LNCAP (cell line): ENCODE data around the gene OLFML2A.

Experiments
- TF ChIP-seq, protein P1 (sequence below): fragments of 450-650 bp; IDR thresholded peaks from 2 replicates; pipeline ENCODE4 v1.5.1; 2017; ENCODE audit warnings: mild to moderate bottlenecking

Gene OLFML2A

DNA sequence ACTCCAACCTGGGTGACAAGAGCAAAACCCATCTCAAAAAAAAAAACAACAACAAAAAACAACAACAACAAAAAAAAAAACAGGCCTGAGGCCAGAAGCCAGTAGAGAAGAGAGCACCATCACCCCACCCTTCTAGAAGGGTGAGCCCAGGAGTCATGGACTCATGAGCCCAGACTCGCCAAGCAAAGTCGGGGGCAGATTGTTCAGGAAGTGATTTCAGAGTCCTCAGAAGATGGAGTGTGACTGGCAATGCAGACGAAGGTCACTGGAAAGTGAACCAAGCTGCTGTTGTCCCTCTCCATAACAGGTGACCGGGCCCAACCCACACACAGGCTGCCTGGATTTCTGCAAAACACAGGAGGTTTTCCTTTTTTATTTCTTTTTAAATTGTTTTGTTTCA is 67.4 kb downstream of the OLFML2A start:
- TF ChIP-seq, protein P1, sequence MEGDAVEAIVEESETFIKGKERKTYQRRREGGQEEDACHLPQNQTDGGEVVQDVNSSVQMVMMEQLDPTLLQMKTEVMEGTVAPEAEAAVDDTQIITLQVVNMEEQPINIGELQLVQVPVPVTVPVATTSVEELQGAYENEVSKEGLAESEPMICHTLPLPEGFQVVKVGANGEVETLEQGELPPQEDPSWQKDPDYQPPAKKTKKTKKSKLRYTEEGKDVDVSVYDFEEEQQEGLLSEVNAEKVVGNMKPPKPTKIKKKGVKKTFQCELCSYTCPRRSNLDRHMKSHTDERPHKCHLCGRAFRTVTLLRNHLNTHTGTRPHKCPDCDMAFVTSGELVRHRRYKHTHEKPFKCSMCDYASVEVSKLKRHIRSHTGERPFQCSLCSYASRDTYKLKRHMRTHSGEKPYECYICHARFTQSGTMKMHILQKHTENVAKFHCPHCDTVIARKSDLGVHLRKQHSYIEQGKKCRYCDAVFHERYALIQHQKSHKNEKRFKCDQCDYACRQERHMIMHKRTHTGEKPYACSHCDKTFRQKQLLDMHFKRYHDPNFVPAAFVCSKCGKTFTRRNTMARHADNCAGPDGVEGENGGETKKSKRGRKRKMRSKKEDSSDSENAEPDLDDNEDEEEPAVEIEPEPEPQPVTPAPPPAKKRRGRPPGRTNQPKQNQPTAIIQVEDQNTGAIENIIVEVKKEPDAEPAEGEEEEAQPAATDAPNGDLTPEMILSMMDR: no peak

DNA sequence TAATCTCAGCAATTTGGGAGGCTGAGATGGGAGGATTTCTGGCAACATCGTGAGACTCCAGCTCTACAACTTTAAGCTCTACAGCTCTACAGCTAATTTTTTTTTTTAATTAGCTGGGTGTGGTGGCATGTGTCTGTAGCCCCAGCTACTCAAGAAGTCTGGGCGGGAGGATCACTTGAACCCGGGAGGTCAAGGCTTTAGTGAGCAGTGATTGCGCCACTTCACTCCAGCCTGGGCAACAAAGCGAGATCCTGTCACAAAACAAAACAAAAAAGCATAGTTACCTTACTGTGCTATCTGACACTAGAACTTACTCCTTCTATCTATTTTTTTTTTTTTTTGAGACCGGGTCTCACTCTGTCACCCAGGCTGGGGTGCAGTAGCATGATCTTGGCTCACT is 70.0 kb downstream of the OLFML2A start:
- TF ChIP-seq, protein P1: no peak

DNA sequence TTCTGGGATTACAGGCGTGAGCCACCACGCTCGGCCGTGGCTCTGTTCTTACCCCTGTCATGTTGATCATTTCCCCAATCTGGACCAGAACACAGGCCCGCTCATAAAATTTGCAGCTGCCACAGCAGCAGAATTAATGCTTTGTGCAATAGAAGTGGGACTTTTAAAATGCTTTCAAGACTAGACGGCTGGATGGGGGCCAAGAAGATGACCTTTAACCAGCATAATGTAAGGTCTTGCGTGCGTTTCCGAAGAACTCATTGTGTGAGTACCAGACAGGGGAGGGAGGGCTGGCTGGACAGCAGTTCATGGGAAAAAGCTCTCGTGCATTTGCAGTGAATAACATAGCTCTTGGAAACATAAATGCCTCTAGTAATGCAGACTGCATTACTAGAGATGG is 72.9 kb downstream of the OLFML2A start:
- TF ChIP-seq, protein P1: no peak

DNA sequence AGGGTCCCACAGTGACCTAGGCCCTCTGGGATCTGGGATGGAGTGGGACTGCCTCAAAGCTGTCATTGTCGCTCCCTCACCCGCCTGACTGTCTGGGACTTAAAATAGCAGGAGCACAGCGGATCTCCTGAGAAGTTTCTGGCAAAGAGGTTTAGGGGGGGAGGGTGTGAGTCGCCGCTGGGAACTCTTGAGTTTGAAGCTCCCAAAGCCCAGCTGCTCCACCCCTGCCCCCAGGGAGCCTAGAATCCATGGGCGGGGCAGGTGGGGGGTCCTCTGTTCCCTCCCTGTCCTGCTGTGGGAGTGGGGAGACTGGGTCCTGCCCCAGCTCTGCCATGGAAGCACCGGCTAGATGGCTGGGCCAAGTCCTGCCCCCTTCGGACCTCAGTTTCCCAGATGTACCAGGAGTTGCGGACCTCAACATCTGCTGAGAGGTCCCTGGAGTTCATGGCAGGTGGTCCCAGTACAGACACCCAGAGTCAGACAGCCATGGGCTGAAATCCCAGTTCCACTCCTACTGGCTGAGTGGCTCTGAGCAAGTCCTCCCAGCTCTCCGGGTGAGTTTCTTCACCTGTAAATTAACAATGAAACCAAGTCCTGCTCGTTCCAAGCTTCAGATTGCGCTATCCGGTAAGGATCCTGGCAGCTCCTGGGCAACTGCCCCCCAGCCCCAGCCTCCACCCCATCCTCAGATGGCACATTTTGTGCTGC is 75.3 kb downstream of the OLFML2A start:
- TF ChIP-seq, protein P1: no peak

DNA sequence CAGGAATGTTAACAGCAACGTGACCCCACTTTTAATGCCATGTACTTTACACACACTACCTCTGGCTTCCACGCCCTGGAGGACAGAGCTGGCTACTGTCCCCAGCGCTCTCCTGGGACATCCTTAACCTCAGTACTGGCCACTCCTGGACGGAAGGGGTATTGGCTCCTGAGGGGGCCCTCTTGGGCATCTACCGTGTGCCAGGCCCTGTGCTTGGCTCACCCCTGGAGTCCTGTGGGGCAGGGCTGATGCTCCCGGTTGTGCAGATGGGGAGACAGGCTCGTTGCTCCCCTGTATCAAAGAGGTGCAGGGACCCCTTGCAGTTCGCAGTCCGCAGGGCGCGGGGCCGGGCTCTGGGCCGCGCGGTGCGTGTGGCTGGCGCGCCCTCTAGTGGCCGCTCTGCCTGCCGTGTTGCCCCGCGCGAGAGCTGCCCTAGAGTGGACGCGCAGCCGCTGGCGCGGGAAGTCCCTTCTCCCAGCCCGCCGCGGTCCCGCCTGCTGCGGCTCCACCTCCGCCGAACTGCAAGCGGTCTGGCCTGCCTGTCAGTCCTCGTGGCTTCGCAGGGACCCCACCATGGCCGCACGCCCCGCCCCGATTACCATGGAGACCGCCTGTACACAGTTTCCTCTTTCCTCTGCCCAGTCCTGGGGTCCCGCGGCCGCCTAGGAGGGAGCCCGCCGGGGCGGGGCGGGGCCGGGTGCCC is 76.0 kb downstream of the OLFML2A start, which contains the start of gene WDR38:
Gene WDR38, plus strand, starts transcription at position 632 of the 703 bp plus-strand sequence. CDS start 72 bp downstream, outside the sequence.
- TF ChIP-seq, protein P1: peak; percentile 99

DNA sequence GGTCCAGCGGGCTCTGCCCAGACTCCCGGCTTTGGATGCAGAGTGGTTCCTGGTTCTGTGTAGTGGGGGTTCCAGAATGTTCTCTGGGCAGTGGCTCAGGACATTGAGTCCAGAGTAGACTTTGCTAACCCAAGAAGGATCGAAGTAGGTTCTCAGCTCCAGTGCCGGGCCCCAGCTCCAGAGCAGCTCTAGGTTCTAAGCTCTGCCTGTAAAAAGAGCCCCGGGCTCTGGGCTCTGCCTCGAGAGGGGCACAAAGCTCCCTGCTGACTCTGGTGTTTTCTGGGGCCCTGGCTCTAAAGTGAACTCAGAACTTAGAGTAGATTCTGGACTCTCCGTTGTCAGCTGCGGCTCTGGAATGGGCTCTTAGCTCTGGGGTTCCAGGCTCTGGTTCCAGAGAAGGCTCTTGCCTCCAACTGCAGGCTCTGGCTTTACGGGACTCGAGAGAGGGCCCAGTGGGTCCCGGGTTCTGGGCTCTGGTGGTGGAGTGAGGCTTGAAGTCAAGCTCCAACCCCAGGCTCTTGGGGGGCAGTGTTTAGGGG is 76.7 kb downstream of the OLFML2A start:
- TF ChIP-seq, protein P1: no peak

DNA sequence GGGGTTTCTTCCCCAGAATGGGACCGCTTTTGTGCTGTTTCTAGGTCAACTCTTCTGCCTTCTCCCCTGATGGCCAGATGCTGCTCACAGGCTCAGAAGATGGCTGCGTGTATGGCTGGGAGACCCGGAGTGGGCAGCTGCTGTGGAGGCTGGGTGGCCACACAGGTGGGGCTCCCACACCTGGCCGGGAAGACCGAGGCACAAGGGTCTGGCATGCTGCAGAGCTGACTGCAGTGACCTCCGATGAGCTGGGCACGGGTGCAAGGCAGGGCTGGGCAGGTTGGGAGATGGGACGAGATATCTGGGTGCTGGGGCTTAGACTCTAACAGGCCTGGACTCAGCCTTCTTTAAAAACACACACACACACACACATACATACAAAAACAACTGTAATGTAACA is 77.2 kb downstream of the OLFML2A start:
- TF ChIP-seq, protein P1: no peak
